Raji (cell line): ENCODE data around the gene GLTP.

Experiments used
- POLR2A ChIP-seq: IDR thresholded peaks from 2 replicates; pipeline ENCODE4 v1.6.1; 2011; ENCODE audit warnings: low read depth, low read length, control low read depth; ENCODE audit not compliant: insufficient read depth

The GLTP gene

DNA sequence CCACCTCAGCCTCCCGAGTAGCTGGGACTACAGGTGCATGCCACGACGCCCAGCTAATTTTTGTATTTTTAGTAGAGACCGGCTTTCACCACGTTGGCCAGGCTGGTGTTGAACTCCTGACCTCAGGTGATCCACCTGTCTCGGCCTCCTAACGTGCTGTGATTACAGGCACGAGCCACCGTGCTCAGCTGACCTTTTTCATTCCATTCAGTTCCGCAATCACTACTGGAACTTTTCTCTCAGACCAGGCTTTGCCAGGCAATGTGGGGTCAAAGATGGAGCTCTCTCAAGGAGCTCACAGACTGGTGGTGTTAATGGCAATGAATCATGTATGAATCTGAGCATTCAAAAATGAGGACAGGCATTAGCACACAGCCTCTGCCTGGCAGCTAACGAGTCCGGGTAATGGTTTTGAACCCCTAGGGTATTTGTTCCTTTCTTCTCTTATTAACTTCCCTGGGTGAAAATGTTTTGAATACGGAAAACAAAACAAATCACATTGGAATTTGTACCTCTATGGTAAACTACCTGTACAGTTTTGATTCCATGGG is 10.4 kb upstream of the GLTP start:
- no peak for TF ChIP-seq POLR2A

- no peak for TF ChIP-seq POLR2A
Observed at GRCh38 chr12:109888179-109889020, 8.1 kb upstream of the GLTP start.

GRCh38 chr12:109885616-109886015 is 5.3 kb upstream of the GLTP start:
- no peak for TF ChIP-seq POLR2A

- no peak for TF ChIP-seq POLR2A
Observed at GRCh38 chr12:109883461-109883860, 3.1 kb upstream of the GLTP start.

- no peak for TF ChIP-seq POLR2A
Observed at GRCh38 chr12:109881752-109882151, 1.4 kb upstream of the GLTP start.

- no peak for TF ChIP-seq POLR2A
Observed at GRCh38 chr12:109880938-109881337, 597 bp upstream of the GLTP start.

- no peak for TF ChIP-seq POLR2A
Observed at GRCh38 chr12:109879351-109880042, 844 bp downstream of the GLTP start.

DNA sequence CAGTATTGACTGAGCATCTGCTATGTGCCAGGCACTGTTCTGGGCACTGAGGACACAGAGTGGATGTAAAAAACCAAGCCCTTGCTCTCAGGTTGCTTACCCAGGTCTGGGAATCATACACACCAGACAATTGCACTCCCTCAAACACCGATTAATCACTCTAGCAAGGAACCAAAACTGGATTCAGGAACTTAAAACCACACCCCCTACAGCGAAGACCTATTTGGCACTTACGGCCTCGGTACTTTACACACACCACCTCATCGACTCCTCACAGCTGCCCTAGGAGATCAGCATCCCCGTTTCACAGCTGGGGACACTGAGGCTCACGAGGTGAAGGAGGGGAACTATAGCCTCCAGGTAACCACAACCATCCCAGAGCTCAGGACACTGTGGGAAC is 1.6 kb downstream of the GLTP start:
- no peak for TF ChIP-seq POLR2A

DNA sequence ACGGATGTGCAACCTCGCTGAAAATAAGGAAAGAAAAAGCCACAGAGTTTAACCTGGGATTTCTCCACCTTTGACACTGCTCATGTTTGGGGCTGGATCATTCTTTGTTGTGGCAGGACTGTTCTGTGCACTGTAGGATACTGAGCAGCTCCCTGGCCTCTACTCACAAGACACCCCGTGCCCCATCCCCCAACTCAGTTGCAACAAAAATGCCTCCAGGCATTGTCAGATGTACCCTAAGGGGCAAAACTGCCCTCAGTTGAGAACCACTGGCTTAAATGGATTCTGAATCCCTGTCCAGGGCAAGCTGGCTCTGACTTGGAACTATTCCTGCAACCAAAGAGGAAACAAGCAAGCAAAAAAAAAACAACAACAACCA is 2.1 kb downstream of the GLTP start:
- no peak for TF ChIP-seq POLR2A

- TF ChIP-seq POLR2A, result no peak
Observed at GRCh38 chr12:109877504-109878246, 2.7 kb downstream of the GLTP start.

DNA sequence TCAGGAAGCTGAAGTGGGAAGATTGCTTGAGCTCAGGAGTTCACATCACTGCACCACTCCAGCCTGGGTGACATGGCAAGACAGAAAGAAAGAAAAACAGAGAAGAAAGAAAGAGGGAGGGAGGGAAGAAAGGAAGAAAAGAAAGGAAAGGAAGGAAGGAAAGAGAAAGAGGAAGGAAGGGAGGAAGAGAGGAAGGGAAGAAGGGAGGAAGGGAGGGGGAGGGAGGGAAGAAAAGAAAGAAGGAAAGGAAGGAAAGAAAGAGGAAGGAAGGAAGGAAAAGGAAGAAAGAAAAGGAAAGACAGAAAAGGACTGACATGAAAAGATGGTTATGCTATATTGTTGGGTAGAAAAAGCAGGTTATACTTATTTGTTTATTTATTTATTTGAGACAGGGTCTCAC is 3.9 kb downstream of the GLTP start:
- TF ChIP-seq POLR2A, result no peak

- no peak for TF ChIP-seq POLR2A
Observed at GRCh38 chr12:109875572-109876131, 4.7 kb downstream of the GLTP start.

DNA sequence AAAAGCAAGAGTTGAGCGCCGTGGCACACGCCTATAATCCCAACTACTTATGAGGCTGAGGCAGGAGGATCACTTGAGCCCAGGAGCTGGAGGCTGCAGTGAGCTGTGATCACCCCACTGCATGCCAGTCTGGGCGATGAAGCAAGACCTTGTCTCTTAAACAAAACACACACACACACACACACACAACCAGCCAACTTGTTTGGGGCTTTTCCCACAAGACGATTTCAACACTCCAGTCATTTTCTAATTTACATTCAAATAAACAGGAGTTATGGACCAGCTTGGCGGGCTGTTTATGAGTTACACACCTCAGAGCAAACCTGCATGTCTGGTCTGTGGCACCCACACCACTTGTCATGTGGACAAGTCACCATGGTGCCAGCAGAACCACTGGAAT is 6.7 kb downstream of the GLTP start:
- no peak for TF ChIP-seq POLR2A

DNA sequence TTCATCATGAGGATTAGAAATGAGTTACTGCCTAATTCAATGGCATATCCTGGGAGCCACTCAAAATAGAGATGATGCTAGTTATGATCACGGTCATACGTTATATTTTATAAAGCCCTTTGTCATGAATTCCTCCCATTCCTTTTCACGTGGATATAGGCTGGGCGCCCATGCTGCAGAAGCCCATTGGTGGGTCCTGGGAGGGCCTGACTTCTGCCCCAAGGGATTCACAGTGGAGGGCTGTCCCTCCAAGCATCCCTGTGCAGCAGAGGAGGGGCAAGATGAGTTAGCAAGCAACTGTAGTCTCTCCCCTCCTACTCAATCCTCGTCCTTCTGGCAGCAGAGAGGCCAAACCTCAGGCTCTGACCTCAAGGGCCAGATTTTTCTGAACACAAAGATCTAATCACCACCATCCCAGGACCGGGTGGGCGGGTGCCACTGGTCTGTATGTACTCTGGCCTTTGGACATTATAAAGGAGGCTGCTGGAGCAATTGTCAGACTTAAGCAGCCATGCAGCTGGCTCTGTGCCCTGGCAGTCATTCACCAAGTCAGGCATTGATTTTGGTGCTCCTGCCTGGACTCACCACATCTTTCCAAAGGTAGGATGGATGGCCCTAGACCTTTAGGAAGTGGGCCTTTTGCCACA is 8.6 kb downstream of the GLTP start:
- no peak for TF ChIP-seq POLR2A

GRCh38 chr12:109870648-109871047 is 9.7 kb downstream of the GLTP start:
- no peak for TF ChIP-seq POLR2A
